Natural killer cell (primary cell): ENCODE data around the gene THEMIS. TPM values are rescaled to one million over a fixed set of nuclear protein-coding genes. Genes with fewer than 3 reads are reported as not detected.

Experiments used
- ATAC-seq, 3 donors: fragments of 150-1000 bp in 2 of 3; fragments of 200-7000 bp in 1 of 3; cut with Tn5 transposase; 1 replicate in 1 of 3; 2 replicates in 2 of 3; pipeline ENCODE4 v1.10.0; 2021; ENCODE audit warnings: mild to moderate bottlenecking in 2 of 3, moderate library complexity in 2 of 3
- DNase-seq, 2 donors: peaks; one replicate each; pipeline versions ENCODE4 v3.0.0 to v3.0.0-alpha.2; 2013 to 2021; ENCODE audit warnings: mixed read lengths in 1 of 2
- H3K27ac ChIP-seq: one replicate; pipeline ENCODE4 v1.5.1; 2013; ENCODE audit warnings: mild to moderate bottlenecking, low read length
- H3K27me3 ChIP-seq: one replicate; pipeline ENCODE4 v1.6.1; 2013; ENCODE audit warnings: low read length; ENCODE audit not compliant: control insufficient read depth, insufficient read depth
- H3K36me3 ChIP-seq: one replicate; pipeline ENCODE4 v1.6.1; 2013; ENCODE audit warnings: low read length; ENCODE audit not compliant: control insufficient read depth, insufficient read depth
- H3K4me1 ChIP-seq: one replicate; pipeline ENCODE4 v1.6.1; 2013; ENCODE audit warnings: low read length; ENCODE audit not compliant: control insufficient read depth, insufficient read depth
- H3K4me3 ChIP-seq: one replicate; pipeline ENCODE4 v1.5.1; 2013; ENCODE audit warnings: low read length
- H3K9me3 ChIP-seq: one replicate; pipeline ENCODE4 v1.6.1; 2013; ENCODE audit warnings: low read length; ENCODE audit not compliant: control insufficient read depth, insufficient read depth
- H3K27ac Mint-ChIP-seq, 2 donors: one replicate each; pipeline ENCODE4 v1.8.0; 2022; ENCODE audit warnings: mild to moderate bottlenecking in 2 of 2, mixed read lengths in 2 of 2, moderate library complexity in 1 of 2
- H3K27me3 Mint-ChIP-seq, 2 donors: one replicate each; pipeline ENCODE4 v1.8.0; 2022; ENCODE audit warnings: low read depth in 2 of 2, mixed read lengths in 2 of 2
- H3K36me3 Mint-ChIP-seq: one replicate; pipeline ENCODE4 v1.8.0; 2022; ENCODE audit warnings: mixed read lengths
- H3K4me1 Mint-ChIP-seq, 2 donors: one replicate each; pipeline ENCODE4 v1.8.0; 2022; ENCODE audit warnings: mixed read lengths in 2 of 2
- H3K4me3 Mint-ChIP-seq: one replicate; pipeline ENCODE4 v1.8.0; 2022; ENCODE audit warnings: mild to moderate bottlenecking, moderate library complexity, mixed read lengths
- H3K9me3 Mint-ChIP-seq, 2 donors: one replicate each; pipeline ENCODE4 v1.8.0; 2022; ENCODE audit warnings: mixed read lengths in 2 of 2
- CTCF ChIP-seq: fragments of 200-600 bp; IDR thresholded peaks from one replicate; pipeline ENCODE4 v1.8.0; 2022; ENCODE audit warnings: antibody characterized with exemption
- WGBS: methylation state at CpG from one replicate; pipeline ENCODE4 v1.1.7; 2013; ENCODE audit warnings: missing lambda C conversion rate; ENCODE audit not compliant: insufficient coverage; 5-methylcytosine and 5-hydroxymethylcytosine counted together
- intact Hi-C: fragments of 100-400 bp; cut with micrococcal nuclease; formaldehyde crosslinking; loops from one replicate; pipeline ENCODE4 v1.14.2; 2022
- total RNA-seq, 4 donors: library from RNA; stranded (reverse); fragments of 120-200 nt in 1 of 4; gene quantifications; one replicate each; pipeline versions ENCODE4 v1.2.3 to v1.2.4, GENCODE V29; 2013 to 2022

The THEMIS gene
- total RNA-seq, 3 donors from 2014 or later (not counting 1 experiment from before 2014, with no cell fraction given) = 0.82 to 11.7 (median 1.7) TPM

GRCh38 chr6:127833336-127833735, 67.5 kb downstream of the THEMIS start:
- Mint-ChIP-seq H3K36me3 (no peaks in the 10 kb centered on the region), H3K27ac (no peak overlapping the region), H3K9me3 (no peaks in the 10 kb centered on the region), H3K4me3 (no peak overlapping the region), H3K4me1 (no peaks in the 10 kb centered on the region), H3K27me3 (no peaks in the 10 kb centered on the region)
- DNase-seq (no peak), ATAC-seq (no peak)
- H3K36me3 ChIP-seq = no peaks in the 10 kb centered on the region
- H3K27ac ChIP-seq = no peak overlapping the region
- H3K9me3 ChIP-seq = no peaks in the 10 kb centered on the region
- no peaks in the 10 kb centered on the region for H3K27me3 ChIP-seq
- no peaks in the 10 kb centered on the region for H3K4me1 ChIP-seq
- TF ChIP-seq CTCF = no peak
- H3K4me3 ChIP-seq = no peak overlapping the region
- intact Hi-C loops = no loop called here

- TF ChIP-seq CTCF = no peak
- no peak overlapping the region for H3K4me3 Mint-ChIP-seq
- H3K4me1 Mint-ChIP-seq = no peaks in the 10 kb centered on the region
- no peaks in the 10 kb centered on the region for H3K27me3 Mint-ChIP-seq
- Histone ChIP-seq H3K36me3 (no peaks in the 10 kb centered on the region), H3K4me3 (no peak overlapping the region), H3K27ac (no peak overlapping the region), H3K4me1 (no peaks in the 10 kb centered on the region), H3K27me3 (no peaks in the 10 kb centered on the region), H3K9me3 (no peaks in the 10 kb centered on the region)
- ATAC-seq (no peak), DNase-seq (no peak)
- H3K9me3 Mint-ChIP-seq = peaks cover 3 to 4% of the 10 kb centered on the region in 2 donors
- intact Hi-C loops = no loop called here
- no CpG with 5 or more reads among the region's 1 CpG for WGBS
- H3K27ac Mint-ChIP-seq = no peak overlapping the region
- no peaks in the 10 kb centered on the region for H3K36me3 Mint-ChIP-seq
Measured at GRCh38 chr6:127832381-127832780, 68.5 kb downstream of the THEMIS start.

- WGBS = 100% methylated on average over 2 of the region's 3 CpGs
- Mint-ChIP-seq H3K4me3 (no peak overlapping the region), H3K27me3 (peaks cover 0 to 3% of the 10 kb centered on the region in 2 donors), H3K4me1 (no peaks in the 10 kb centered on the region), H3K27ac (no peak overlapping the region), H3K36me3 (no peaks in the 10 kb centered on the region), H3K9me3 (peaks cover 3 to 4% of the 10 kb centered on the region in 2 donors)
- no peaks in the 10 kb centered on the region for H3K9me3 ChIP-seq
- intact Hi-C loops = no loop called here
- H3K4me1 ChIP-seq = no peaks in the 10 kb centered on the region
- no peaks in the 10 kb centered on the region for H3K36me3 ChIP-seq
- TF ChIP-seq CTCF = no peak
- ATAC-seq (no peak), DNase-seq (no peak)
- no peak overlapping the region for H3K4me3 ChIP-seq
- H3K27ac ChIP-seq = no peak overlapping the region
- no peaks in the 10 kb centered on the region for H3K27me3 ChIP-seq
Measured at GRCh38 chr6:127824061-127824460, 76.8 kb downstream of the THEMIS start.

- Histone ChIP-seq H3K36me3 (no peaks in the 10 kb centered on the region), H3K4me1 (no peaks in the 10 kb centered on the region), H3K27me3 (no peaks in the 10 kb centered on the region), H3K27ac (no peak overlapping the region), H3K4me3 (no peak overlapping the region), H3K9me3 (no peaks in the 10 kb centered on the region)
- H3K27me3 Mint-ChIP-seq = peaks cover 0 to 3% of the 10 kb centered on the region in 2 donors
- no peaks in the 10 kb centered on the region for H3K4me1 Mint-ChIP-seq
- no peak for TF ChIP-seq CTCF
- H3K9me3 Mint-ChIP-seq = peaks cover 0 to 2% of the 10 kb centered on the region in 2 donors
- H3K36me3 Mint-ChIP-seq = no peaks in the 10 kb centered on the region
- no peak overlapping the region for H3K27ac Mint-ChIP-seq
- DNase-seq (peak in 1 of 2 donors; percentile 30), ATAC-seq (no peak)
- intact Hi-C loops = no loop called here
- no peak overlapping the region for H3K4me3 Mint-ChIP-seq
Measured at GRCh38 chr6:127821431-127821830, 79.4 kb downstream of the THEMIS start.
